Skeletal muscle cell (primary cell): ENCODE data around the gene CORO1C.

Experiments used
- DNase-seq: peaks from one replicate; pipeline ENCODE4 v3.0.0-alpha.2; 2010; ENCODE audit warnings: low read depth
- H3K4me3 ChIP-seq: 2 replicates; pipeline ENCODE4 v1.5.1; 2011; ENCODE audit warnings: low read depth, mild to moderate bottlenecking, control low read depth, low read length, moderate library complexity

The CORO1C gene

DNA sequence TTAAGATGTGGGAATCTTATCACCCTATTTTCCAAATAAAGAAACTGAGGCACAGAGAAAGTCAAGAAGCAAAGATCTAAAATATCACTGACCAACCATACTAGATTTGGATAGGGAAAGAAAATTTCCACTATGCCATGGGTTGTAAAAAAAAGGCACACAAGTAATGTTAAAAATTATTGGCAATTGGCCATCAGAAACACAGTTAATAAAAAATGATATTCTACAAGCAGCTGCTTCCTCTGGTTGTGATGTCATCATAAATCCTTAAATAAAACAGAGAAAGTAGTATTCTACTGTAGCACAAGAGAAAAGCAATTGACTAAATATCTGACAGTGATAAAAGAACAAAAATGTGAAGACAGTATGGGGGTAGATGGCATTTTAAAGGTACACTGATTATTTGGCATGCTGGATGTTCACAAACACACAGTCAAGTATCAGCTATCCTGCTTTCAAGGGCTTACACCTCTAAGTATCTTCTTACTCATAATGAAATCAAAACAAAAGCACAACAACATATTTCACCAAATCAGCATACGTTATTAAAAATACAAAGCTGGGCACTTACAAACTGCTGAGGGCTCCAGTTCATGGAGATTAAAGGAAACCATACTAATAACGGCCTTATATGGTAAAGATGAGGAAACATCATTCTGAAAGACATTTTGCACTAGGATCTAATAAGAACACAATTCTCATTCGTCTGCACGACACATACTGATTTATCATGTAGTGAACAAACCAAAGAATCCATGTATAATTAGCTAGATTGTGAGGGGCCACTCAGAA lies 45.7 kb downstream of the CORO1C start:
- H3K4me3 ChIP-seq, result no peak overlapping the region
- no peak for DNase-seq

DNA sequence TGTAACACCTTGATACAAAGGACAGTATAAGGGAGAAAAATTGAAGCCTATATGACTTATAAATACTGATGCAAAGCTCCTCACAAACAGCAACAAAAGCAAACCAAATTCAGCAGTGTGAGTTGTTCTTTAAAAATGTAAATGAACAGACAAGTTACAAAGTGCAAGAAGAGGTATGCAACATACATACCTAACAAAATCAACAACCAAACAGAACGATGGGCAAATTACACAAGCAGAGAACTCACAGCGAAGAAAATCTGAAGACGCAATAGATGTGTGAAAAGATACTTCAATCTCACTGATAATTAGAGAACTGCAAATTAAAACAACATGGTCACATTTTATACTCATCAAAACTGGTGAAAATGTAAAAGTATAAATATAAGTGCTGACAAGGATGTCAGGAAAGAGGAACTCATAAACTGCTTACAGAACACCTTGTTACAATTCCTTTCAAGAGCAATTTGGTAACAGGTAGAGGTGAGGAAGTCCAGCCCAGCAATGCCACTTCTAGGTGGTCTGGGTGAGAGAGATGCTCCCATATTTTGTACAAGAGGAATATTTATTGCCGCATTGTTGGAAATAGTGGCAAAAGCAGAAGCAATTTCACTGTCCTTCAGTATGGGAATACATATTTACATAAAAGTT lies 47.3 kb downstream of the CORO1C start:
- H3K4me3 ChIP-seq, result no peak overlapping the region
- no peak for DNase-seq

DNA sequence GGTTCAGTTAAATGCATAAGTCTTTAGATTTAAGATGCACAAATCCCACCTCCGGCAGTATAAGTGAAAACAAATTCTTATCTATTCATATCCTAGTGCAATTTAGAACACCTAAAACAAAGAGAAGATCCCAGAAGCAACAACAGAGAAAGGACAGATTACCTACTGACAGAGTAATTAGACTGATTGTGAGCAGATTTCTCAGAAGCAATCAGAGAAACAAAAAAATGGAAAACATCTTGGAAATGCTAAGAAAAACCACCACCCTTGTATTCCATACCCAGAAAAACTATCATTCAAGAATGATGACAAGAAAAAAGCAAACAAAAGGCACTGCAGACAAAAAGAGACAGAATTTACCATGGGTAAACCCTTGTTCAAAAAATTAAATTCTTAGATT lies 50.0 kb downstream of the CORO1C start:
- no peak for DNase-seq
- no peak overlapping the region for H3K4me3 ChIP-seq

DNA sequence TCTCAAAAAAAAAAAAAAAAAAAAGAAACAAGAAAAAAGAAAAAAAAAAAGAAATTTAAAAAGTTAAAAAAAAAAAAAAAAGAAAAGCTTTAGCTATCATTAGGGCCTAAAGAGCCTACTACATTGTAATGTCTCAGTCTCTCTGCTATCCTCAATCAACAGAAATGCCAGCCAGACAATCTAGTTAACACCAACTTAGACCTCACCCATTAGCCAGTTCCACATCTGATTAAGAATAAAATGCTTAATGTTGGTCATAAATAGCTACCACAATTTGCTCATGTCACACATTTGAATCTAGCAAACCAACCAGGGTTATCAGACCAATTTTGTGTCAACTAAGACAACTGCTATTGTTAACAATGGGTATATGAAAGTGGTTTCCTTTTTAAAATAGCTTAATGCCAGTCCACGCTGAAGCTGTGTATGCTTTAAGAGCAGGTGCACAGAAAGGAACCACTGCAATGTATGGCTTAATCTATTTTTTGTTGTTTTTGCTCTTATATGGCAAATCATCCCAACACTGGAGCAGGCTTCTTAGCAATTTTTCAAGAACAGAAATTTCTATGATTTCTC lies 52.1 kb downstream of the CORO1C start:
- no peak for DNase-seq
- H3K4me3 ChIP-seq, result no peak overlapping the region

DNA sequence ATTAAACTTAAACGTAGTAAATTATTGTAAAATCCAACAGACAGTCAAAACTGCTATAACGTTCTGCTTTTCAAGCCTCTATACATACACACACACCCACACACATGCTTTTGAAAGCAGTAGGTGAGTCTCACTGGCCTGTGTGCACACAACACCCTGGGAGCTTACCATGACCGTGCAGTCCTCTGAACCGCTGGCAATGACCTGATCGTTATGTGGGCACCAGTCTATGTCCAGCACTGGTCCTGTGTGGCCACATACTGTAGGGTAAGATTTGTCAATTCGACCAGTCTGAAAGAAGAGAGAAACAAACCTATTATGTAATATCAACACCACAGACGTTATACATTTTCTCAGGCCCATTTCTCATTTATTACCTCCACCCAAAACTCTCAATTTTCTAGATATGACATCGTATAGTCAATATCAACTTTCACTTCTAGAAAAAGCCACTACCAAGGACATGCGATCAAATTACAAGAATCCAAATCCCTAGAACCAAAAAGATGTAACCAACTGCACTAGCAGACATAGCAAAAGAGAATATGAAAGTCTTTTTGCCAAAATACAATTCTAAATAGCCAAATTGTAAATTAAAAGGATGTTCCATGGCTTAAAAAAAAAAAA lies 53.1 kb downstream of the CORO1C start:
- DNase-seq, result no peak
- no peak overlapping the region for H3K4me3 ChIP-seq

DNA sequence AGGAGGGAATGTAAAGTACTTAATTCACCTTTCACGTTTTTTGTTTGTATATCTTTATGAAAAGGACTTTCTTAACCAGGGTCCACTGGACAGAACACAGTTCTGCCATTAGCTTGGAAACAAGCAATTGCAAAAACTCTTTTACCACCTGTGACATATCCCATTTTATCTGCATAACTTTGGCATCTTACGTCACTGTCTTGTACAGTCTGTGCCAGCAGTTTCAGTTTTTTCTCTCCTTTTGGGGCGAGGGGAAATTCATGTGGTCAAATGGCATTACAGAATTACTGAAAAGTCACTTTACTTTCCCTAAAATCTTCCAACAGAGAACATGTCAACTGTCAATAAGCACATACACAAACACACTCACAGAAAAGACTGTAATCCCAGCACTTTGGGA lies 53.9 kb downstream of the CORO1C start:
- no peak for DNase-seq
- no peak overlapping the region for H3K4me3 ChIP-seq

DNA sequence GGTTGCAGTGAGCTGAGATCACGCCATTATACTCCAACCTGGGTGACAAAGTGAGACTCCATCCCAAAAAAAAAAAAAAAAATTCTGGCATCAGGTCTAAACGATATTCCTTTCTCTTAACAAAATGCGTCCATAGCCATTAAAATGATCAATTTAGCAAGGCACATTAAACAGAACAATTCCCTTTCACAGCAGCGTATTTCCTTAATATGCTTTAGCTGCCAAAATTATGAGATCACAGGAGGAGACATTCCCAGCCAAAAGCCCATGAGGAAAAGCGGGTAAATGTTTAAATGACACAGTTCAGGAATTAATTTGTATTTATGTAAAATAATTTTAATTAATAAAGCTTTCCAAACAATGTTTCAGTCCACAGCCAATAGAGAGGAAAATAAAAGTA lies 54.6 kb downstream of the CORO1C start:
- no peak for DNase-seq
- H3K4me3 ChIP-seq, result no peak overlapping the region

DNA sequence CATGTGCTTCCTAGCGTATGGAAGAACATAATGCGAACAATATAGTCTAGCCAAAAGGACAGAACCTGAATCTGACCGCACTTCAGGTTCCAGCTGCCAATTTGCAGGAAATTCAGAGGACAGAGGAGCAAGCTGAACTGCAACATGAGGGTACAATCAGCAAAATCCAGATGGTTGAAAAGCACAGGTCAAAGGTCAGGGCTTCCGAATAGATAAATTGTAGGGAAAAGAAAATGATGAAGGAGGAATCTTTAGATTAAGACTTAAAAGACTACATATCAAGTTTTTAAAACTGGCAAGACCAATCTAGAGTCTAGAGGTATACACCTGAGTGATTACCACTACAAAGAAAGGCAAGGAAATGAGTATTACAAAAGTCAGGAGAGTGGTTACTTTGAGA lies 55.5 kb downstream of the CORO1C start:
- no peak for DNase-seq
- H3K4me3 ChIP-seq, result no peak overlapping the region

DNA sequence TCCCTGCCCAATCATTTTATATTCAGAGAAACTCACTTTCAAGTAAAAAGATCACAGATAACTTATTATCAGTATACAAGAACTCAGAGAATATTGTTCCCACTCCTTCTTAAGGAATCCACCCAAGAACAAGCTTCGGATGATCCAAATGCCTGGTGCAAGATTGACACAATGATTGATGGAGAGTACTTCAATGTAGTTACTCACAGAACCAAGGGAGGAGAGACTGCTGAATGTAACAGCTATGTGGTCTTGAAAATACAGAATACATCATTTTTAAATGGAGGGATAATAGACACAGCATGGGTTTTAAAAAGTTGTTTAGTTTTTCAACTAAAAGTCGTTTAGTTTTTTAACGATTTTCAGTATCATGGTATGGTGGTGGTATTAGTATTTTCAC lies 59.3 kb downstream of the CORO1C start:
- H3K4me3 ChIP-seq, result no peak overlapping the region
- DNase-seq, result no peak

DNA sequence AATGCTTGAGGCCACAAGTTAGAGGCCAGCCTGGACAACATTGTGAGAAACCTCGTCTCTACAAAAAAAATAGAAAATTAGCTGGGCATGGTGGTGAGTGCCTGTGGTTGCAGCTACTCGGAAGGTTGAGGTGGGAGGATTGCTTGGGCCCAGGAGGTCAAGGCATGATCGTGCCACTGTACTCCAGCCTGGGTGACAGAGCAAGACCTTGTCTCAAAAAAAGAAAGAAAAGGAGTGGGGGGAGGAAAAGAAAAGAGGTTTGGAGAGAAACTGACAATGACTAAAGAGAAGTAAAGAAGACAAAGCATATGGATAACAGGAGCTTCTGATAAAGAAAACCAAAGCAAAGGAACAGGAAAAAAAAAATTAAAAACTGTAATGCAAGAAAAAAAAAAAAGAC lies 60.2 kb downstream of the CORO1C start:
- DNase-seq, result no peak
- H3K4me3 ChIP-seq, result no peak overlapping the region

DNA sequence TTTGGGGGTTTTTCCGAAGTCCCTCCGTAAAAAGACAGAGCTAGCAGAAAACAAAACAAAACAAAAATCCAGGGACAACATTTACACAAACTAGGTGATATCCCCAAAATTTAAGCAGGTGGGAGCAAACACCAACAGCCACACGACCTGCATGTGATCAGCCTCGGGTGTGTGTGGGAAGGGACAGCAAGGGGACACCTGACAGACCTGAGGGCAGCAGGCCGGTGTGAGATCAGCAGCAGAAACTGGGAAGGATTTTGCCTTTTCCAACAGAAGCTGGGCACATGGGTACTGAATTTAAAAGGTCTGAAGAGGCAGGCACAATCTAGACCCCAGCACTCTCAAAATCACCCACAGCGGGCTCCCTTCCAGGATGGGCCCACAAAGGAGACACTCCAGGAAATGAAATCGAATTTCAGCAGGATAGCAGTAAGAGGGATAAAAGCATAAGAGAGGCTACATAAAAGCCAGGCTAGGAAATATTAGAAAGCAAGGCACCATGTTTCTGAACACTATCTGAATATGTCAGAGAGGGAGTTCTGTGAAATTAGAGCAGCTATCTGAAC lies 61.2 kb downstream of the CORO1C start:
- no peak overlapping the region for H3K4me3 ChIP-seq
- no peak for DNase-seq

DNA sequence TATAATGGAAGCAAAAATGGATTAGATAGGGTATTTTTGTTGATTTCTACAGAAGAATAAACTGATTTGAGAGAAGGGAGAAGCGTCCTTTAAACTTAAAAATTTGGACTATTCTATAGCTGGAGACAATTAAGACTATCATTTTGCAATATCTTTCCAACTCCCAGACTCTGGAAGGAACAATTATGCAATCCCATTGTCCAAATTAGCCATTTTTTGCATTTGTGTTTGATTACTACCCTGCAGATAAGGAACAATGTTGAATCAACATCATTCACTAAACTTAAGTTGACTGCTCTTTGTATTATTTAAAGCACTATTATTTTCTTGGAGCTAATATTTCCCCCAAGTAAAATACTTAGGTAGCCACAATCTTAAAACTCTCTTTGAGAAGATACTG lies 62.8 kb downstream of the CORO1C start:
- no peak for DNase-seq
- H3K4me3 ChIP-seq, result no peak overlapping the region

DNA sequence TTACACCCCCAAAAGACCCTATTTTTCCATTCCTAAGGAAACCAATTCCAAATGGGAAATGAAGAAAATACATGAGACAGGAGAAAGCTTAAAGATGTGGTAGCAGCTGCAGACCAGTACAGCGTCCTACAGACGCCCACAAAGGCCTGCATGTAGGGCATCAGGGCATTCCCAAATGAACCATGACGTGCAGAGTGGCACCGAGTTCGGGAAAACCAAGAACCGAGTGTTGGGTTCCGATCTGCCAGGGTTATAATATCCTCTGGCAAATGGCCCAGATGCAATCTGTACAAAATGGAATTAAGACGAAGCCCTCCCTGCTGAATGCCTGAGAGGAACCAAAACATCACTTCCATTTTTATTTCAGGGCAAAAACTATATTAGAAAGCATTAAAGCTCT lies 63.3 kb downstream of the CORO1C start:
- H3K4me3 ChIP-seq, result no peak overlapping the region
- DNase-seq, result no peak

DNA sequence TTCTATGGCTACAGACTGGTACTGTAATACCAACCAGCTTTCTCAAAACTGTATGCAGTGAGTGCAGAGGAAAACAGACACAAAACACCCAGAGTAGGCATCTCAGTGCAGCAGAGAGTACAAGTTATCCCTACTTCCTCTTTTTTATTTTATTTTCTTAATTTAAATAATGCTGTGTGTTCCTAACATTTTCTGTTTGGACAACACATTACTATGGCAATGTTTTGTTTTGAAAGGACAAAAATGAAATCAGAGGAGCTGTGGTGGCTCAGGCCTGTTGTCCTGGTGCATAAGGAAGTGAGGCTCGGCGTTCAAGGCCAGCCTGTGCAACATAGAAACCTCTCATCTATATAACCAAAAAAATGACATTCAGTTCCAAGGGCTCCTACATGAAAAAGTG lies 64.0 kb downstream of the CORO1C start:
- no peak for DNase-seq
- H3K4me3 ChIP-seq, result no peak overlapping the region

DNA sequence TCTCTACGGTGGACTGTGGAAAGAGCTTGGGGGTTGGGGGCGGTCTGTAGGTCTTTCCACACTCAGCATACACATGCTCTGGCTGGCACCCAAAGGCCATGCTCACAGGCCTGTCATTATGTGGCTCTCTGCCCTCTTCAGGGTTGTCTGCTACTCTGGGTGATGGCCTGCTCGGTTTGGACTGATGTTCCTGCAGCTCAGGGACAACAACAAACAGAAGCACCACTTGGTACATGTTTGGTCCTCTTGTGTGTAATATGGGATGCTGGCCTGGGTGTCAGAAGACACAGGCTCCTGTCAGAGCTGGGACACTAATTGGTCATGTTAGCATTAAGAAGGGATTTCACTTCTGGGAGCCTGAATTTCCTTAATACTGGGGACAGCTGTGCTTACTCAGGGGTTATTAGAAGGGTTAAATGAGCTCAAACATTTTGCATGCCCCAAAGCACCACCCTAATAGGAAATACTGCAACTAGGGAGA lies 64.9 kb downstream of the CORO1C start:
- peak; percentile 47 for DNase-seq
- no peak overlapping the region for H3K4me3 ChIP-seq

DNA sequence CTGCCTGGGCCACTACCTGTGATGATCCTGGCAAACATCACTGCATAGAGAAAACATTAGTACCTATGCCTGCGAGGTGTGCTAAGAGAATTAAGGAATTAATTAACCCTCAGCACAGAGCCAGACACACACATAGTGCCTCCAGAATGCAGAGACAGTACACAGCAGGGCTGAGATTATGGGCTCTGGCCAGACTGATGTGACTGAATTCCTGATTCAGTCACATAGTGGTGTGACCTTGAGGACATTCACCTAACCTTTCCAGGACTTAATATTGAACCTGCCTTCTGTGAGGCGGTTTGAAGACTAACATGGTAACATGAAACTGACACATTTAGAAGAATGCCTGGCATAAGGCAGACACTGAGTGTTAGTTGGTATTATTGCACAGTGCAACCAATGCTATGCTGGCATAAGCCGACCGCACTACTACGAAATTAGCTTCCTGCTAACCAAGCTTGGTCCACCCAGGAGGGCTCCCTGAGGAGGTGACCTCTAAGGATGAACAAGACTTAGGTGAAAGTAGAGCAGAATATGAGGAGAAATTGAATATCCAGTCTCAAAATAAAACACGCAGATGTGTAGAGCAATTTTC lies 65.6 kb downstream of the CORO1C start:
- H3K4me3 ChIP-seq, result no peak overlapping the region
- no peak for DNase-seq

DNA sequence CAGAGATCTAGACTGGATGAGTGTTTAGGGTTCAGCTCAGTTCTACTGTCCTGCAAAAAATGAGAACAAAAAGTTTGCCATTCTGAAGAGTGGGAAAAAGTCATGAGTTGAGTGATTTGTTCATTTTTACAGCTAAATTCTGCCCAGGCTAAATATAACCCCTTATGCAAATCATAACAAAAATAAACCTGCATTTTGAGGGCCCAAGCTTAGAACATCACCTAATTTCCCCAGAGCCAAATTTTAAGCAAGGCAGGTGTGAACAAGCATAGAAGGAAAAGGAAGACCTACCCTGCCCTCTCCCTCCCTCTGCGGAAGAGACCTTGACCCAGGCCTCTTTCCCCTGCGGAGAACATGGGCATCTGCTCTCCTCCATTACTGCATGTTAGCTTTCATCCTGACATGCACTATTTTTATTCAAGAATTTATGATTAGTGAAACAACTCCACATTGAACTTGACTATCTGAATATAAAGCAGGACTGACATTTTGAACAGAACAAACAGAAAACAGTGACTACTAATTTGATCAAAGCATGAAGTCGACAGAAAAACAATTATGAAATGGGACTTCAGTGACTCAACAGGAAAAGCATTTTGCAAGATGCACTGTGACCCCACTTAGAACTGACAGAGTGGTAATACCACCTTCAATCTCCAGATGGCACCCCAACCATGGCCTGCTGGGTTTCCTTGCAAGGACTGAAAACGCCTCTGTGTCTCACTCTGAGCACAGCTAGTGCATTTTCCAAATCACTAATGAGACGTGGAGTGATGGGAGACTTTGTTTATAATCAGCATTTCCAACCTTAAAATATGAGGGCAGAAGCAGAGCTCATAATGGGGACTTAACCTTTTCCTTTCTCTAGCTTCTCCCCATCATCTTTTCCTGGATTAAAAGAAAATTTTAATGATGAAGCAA lies 66.7 kb downstream of the CORO1C start:
- H3K4me3 ChIP-seq, result no peak overlapping the region
- DNase-seq, result peak; percentile 84

DNA sequence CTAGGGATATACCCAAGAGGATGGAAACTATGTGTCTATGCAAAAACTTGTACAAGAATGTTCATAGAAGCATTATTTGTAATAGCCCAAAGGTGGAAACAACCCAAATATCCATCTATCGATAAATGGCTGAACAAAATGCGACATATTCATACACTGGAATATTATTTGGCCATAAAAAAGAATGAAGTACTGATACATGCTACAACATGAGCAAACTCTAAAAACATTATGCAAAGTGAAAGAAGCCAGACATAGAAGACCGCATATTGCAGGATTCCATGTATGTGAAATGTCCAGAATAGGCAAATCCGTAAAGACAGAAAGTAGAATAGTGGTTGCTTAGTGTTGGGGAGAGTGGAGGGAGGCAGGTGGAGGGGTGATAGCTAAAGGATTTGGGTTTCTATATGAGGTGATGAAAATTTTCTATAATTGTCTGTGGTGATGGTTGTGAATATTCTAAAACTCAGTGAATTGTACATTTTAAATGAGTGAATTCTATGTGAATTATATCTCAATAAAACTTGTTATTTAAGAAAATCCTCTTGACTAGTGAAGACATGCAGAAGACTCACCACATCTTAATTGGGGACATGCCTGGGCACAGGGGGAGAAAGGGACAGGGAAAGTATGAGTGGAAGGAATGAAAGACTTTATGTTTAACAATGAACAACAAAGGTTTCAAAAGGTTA lies 67.8 kb downstream of the CORO1C start:
- no peak for DNase-seq
- no peak overlapping the region for H3K4me3 ChIP-seq
